ENCODE measurements around the gene SERAC1.

- TF ChIP-seq EZH2 (IDR thresholded peaks at IDR 0.05; ENCODE audit: borderline replicate concordance, insufficient read depth, low read depth, low read length, poor library complexity, severe bottlenecking) (no peak), CTCF (IDR thresholded peaks at IDR 0.05) (no peak)
Observed at GRCh38 chr6:158078320-158078719, 89.7 kb downstream of the SERAC1 start.

Measured in B cell (primary cell).